Astrocyte of the cerebellum (primary cell): ENCODE results near the gene TSKU.

Source experiments
- DNase-seq: peaks from one replicate; pipeline ENCODE4 v3.0.0-alpha.2; 2011; ENCODE audit warnings: low read depth
- H3K4me3 ChIP-seq: 2 replicates; pipeline ENCODE4 v1.5.1; 2011; ENCODE audit warnings: mild to moderate bottlenecking, low read depth, low read length, moderate library complexity
- in situ Hi-C: cut with HindIII; loops from 2 replicates; pipeline ENCODE4 v1.10.0; 2017; ENCODE audit warnings: low sequenced_read_pairs
- TF ChIP-seq, protein P1 (sequence below): IDR thresholded peaks from 2 replicates; pipeline ENCODE4 v1.5.1; 2012; ENCODE audit warnings: low read length, low read depth, moderate library complexity, mild to moderate bottlenecking; ENCODE audit errors: missing control alignments

Gene TSKU

DNA sequence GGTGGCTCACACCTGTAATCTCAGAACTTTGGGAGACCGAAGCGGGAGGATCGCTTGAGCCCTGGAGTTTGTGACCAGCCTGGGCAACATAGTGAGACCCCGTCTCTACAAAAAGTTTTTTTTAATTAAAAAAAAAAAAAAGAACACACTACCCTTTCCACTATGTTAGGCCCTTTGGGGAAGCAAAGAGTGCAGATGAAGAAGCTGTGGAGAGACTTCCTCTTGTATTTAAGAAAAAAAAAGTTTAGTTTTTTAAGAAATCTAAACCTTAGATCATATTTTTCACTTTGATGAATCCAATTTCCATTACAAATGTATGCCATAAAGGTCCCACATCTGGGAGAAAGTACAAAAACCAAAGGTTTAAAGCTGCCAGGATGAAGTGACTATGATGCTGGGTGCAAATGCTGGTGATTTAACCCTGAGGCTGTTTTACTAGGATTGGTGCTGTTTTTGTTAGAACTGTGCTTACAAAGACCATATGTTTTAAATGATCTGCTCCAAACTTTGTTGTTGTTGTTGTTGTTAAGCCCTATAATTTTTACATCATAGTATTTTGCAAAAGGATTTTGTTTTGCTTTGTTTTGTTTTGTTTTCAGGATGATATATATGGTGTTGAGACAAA is 48.6 kb downstream of the TSKU start:
- no peak for DNase-seq
- TF ChIP-seq, protein P1, sequence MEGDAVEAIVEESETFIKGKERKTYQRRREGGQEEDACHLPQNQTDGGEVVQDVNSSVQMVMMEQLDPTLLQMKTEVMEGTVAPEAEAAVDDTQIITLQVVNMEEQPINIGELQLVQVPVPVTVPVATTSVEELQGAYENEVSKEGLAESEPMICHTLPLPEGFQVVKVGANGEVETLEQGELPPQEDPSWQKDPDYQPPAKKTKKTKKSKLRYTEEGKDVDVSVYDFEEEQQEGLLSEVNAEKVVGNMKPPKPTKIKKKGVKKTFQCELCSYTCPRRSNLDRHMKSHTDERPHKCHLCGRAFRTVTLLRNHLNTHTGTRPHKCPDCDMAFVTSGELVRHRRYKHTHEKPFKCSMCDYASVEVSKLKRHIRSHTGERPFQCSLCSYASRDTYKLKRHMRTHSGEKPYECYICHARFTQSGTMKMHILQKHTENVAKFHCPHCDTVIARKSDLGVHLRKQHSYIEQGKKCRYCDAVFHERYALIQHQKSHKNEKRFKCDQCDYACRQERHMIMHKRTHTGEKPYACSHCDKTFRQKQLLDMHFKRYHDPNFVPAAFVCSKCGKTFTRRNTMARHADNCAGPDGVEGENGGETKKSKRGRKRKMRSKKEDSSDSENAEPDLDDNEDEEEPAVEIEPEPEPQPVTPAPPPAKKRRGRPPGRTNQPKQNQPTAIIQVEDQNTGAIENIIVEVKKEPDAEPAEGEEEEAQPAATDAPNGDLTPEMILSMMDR = no peak
- H3K4me3 ChIP-seq = no peak overlapping the region
- in situ Hi-C loops = no loop called here

DNA sequence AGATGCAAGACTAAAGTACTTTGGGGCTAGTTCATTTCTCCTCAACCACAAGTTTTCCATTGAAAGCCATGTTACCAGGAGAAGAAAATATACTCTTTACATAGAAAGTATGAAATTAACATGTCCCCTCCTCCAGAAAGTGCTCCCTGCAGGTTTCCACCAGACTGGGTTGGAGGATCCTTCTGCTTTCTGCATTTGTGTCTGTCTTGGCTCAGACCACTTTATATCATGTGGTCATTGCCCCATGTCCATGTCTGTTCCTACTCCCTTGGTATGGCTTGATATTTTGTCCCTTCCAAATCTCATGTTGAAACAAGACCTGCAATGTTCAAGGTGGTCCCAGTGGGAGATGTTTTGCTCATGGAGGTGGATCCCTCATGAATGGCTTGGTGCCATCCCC is 49.2 kb downstream of the TSKU start:
- DNase-seq = no peak
- H3K4me3 ChIP-seq = no peak overlapping the region
- in situ Hi-C loops = no loop called here
- TF ChIP-seq, protein P1 = no peak

DNA sequence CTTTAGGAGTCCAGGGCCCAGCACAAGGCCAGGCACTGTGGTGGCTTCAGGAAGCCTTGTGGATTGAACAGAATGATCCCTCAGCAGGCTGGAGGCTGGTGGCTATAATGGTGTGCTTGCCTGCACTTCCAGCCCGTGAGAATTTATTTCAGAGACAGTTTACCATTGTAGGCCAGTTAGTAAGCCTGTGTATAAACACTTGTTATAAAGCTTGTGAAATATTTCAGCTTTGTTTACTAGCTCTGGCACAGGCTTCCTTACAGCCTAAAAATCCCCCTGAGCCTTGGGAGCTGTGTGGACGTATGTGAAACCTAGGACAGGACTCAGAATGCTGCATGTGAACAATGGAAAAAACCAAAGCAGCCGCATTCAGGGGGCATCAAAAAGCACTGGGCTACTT is 51.0 kb downstream of the TSKU start:
- in situ Hi-C loops = no loop called here
- DNase-seq = no peak

GRCh38 chr11:76835036-76835435 is 51.9 kb downstream of the TSKU start:
- no peak overlapping the region for H3K4me3 ChIP-seq
- no peak for DNase-seq
- in situ Hi-C loops = loop anchor here (5.0 kb wide), 1 partner anchor 38 kb away; no protein-coding TSS in a partner anchor
- TF ChIP-seq, protein P1 = no peak

More for the DNA sequence above, 51.0 kb downstream of the TSKU start:
- TF ChIP-seq, protein P1 = no peak
- H3K4me3 ChIP-seq = no peak overlapping the region

- peak; percentile 87 for DNase-seq
- H3K4me3 ChIP-seq = no peak overlapping the region
- TF ChIP-seq, protein P1 = no peak
- in situ Hi-C loops = loop anchor here (5.0 kb wide), 1 partner anchor 39 kb away; no protein-coding TSS in a partner anchor
Measured at GRCh38 chr11:76835928-76836612, 52.9 kb downstream of the TSKU start.

DNA sequence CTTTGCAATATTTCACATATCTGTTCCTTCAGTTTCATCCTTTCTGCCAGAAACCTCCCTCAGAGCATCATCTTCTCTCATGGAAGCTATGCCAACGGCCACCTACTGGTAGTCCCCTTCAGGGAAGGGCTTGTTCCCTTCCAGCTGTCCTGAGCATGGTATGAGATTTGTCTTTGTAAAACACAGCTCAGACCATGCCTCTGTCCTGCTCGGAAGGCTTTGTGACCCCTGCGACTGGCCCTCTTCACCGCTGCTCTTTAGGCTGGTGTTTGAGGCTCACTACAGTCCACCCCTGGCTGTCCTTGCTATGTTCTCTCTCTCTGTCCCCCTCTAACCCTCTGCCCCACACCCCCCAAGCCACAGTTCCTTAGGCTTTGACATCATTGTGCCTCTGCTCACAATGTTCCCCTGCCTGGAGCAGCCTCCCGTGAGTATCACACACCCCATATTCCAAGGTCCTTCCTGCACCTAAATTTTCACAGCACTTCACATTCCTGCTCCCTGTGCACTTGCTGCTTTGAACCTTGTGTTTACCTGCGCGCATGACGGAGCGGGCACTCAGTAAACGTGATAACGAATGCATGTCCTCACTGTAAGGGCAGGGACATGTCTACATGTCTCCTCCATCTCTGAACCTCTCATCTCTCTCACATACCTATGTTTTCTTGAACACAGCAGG is 53.6 kb downstream of the TSKU start:
- in situ Hi-C loops = loop anchor here (5.0 kb wide), 1 partner anchor 39 kb away; no protein-coding TSS in a partner anchor
- no peak overlapping the region for H3K4me3 ChIP-seq
- TF ChIP-seq, protein P1 = peak; percentile 45
- DNase-seq = no peak
